BJ (cell line): Measurements from ENCODE around the gene STK16. TPM values are rescaled to one million over a fixed set of nuclear protein-coding genes. Genes with fewer than 3 reads are reported as not detected.

Experiments used
- CTCF ChIA-PET: fragments of 350-600 bp; formaldehyde crosslinking; extraction: SDS; loops from one replicate; lab custom pipeline; 2021; ENCODE audit warnings: antibody characterized with exemption, inconsistent platforms; lab: Yijun Ruan, JAX
- POLR2A ChIA-PET: fragments of 300-600 bp; sonication (Branson Sonifier 250); formaldehyde crosslinking; extraction: SDS; loops from one replicate; lab custom pipeline; 2021; ENCODE audit warnings: antibody characterized with exemption; lab: Charles Lee
- DNase-seq: peaks from one replicate; pipeline ENCODE4 v3.0.0-alpha.2; 2011; ENCODE audit warnings: low read depth
- H3K27me3 ChIP-seq: 2 replicates; pipeline ENCODE4 v1.6.0; 2011; ENCODE audit warnings: low read length; ENCODE audit not compliant: control insufficient read depth, insufficient read depth
- H3K36me3 ChIP-seq: 2 replicates; pipeline ENCODE4 v1.5.1; 2011; ENCODE audit warnings: low read length; ENCODE audit not compliant: control insufficient read depth, insufficient read depth
- H3K4me3 ChIP-seq: 2 replicates; pipeline ENCODE4 v1.5.1; 2011; ENCODE audit warnings: low read depth, mild to moderate bottlenecking, control low read depth, low read length
- polyA plus RNA-seq: library from polyadenylated mRNA; depleted of rRNA; stranded (reverse); fragments of >200 nt; gene quantifications from 2 replicates; pipeline ENCODE4 v1.2.3, GENCODE V29; 2011
- TF ChIP-seq, protein P1 (sequence below): IDR thresholded peaks from 2 replicates; pipeline ENCODE4 v1.5.1; 2011; ENCODE audit warnings: low read depth, mild to moderate bottlenecking, control low read depth, inconsistent platforms, low read length, moderate library complexity; ENCODE audit not compliant: insufficient read depth

Gene STK16
- polyA plus RNA-seq, 1 experiment: 64.2 TPM

DNA sequence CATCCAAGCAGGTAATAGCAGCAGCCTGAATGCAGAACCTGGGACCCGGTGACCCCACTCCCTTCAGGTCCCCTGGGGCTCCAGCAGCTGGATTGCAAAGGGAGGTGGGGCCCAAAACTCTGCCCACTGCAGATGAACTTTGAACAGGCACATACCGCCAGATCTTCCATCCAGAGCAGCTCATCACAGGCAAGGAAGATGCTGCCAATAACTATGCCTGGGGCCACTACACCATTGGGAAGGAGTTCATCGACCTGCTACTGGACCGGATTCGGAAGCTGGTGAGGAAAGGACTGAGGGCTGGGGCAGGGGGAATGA, 24.7 kb downstream of the STK16 start:
- TF ChIP-seq, protein P1, sequence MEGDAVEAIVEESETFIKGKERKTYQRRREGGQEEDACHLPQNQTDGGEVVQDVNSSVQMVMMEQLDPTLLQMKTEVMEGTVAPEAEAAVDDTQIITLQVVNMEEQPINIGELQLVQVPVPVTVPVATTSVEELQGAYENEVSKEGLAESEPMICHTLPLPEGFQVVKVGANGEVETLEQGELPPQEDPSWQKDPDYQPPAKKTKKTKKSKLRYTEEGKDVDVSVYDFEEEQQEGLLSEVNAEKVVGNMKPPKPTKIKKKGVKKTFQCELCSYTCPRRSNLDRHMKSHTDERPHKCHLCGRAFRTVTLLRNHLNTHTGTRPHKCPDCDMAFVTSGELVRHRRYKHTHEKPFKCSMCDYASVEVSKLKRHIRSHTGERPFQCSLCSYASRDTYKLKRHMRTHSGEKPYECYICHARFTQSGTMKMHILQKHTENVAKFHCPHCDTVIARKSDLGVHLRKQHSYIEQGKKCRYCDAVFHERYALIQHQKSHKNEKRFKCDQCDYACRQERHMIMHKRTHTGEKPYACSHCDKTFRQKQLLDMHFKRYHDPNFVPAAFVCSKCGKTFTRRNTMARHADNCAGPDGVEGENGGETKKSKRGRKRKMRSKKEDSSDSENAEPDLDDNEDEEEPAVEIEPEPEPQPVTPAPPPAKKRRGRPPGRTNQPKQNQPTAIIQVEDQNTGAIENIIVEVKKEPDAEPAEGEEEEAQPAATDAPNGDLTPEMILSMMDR: no peak
- DNase-seq: no peak
- CTCF ChIA-PET: interaction anchor here (2.0 kb wide), 1 partner anchor 8 kb away, joined by 11 read pairs; the partner anchor contains the start of gene DNAJB2
- Histone ChIP-seq H3K4me3 (no peak overlapping the region), H3K27me3 (peaks cover 1% of the 10 kb centered on the region), H3K36me3 (no peaks in the 10 kb centered on the region)
- POLR2A ChIA-PET: no interaction called here

DNA sequence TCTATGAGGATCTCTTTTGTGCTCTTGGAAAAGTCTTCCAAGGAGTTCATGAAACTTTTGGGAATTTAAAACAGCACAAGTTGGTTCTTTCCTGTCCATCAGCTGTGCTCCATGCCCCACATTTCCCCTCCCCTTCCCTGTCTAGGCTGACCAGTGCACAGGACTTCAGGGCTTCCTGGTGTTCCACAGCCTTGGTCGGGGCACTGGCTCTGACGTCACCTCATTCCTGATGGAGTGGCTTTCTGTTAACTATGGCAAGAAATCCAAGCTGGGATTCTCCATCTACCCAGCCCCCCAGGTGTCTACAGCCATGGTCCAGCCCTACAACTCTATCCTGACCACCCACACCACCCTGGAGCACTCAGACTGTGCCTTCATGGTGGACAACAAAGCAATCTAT, 25.7 kb downstream of the STK16 start:
- CTCF ChIA-PET: interaction anchor here (20.1 kb wide), 1 partner anchor 24 kb away, joined by 403 read pairs; no protein-coding TSS in a partner anchor
- no peak overlapping the region for H3K4me3 ChIP-seq
- H3K36me3 ChIP-seq: no peaks in the 10 kb centered on the region
- no peak for DNase-seq
- peaks cover 1% of the 10 kb centered on the region for H3K27me3 ChIP-seq
- POLR2A ChIA-PET: no interaction called here
- TF ChIP-seq, protein P1: no peak

DNA sequence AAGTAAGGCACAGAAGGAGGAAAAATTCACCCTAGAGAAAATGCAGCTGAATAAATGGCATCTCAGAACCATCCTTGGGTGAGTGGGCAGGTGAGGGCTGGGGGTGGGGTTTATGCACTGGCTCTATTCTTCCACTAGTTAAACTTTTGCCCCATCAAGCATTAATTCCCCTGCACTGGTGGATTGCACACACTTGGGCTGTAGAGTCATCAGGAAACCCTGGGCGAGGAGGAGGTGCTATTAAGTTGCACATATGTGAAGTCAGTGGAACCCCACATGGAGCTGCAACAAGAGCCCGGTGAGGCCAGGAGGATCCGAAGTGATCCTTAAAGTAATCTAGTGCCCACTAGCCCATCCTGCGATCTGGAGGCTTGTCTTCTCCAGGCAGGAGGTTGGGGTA, 27.1 kb downstream of the STK16 start:
- CTCF ChIA-PET: interaction anchor here (20.1 kb wide), 1 partner anchor 23 kb away, joined by 403 read pairs; no protein-coding TSS in a partner anchor
- POLR2A ChIA-PET: no interaction called here
- Histone ChIP-seq H3K4me3 (no peak overlapping the region), H3K27me3 (no peaks in the 10 kb centered on the region; the same call in 1 of the 2 replicates), H3K36me3 (no peaks in the 10 kb centered on the region)
- TF ChIP-seq, protein P1: no peak
- DNase-seq: no peak

DNA sequence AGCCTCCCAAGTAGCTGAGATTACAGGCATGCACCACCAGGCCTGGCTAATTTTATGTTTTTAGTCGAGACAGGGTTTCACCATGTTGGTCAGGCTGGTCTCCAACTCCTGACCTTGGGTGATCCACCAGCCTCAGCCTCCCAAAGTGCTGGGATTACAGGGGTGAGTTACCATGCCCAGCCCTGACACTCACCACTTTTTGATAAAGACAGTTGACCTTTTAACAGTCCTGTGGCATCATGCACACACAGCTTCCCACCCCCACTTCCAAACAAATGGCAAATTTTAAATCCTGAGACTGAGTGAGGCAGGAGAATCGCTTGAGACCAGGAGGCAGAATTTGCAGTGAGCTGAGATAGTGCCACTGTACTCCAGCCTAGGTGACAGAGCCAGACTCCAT, 27.7 kb downstream of the STK16 start:
- TF ChIP-seq, protein P1: no peak
- POLR2A ChIA-PET: no interaction called here
- CTCF ChIA-PET: interaction anchor here (20.1 kb wide), 1 partner anchor 22 kb away, joined by 403 read pairs; no protein-coding TSS in a partner anchor
- Histone ChIP-seq H3K36me3 (no peaks in the 10 kb centered on the region), H3K4me3 (no peak overlapping the region), H3K27me3 (no peaks in the 10 kb centered on the region; the same call in 1 of the 2 replicates)
- DNase-seq: no peak

DNA sequence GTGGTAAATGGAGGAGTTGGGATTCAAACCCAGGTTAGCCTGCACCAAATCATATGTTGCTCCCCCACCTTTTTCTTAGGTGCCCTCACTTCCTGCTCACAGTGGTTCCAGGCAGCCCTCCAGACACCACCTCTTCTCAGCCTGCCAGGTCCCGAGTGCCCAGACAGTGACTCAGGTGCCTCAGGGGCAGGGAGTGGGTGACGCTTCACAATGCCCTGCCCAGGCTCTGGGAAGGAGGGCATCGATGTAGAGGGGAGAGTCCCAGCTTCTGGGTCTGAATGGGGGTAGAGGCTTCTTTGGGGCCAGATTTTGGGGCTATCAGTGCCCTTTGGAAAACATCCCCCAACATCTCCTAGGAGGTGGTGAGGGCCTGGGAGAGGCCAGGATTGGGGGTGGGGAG, 28.7 kb downstream of the STK16 start:
- Histone ChIP-seq H3K36me3 (no peaks in the 10 kb centered on the region), H3K4me3 (no peak overlapping the region), H3K27me3 (no peaks in the 10 kb centered on the region; the same call in 1 of the 2 replicates)
- TF ChIP-seq, protein P1: no peak
- POLR2A ChIA-PET: no interaction called here
- DNase-seq: no peak
- CTCF ChIA-PET: interaction anchor here (1.0 to 20.1 kb wide), 4 partner anchors 21 to 119 kb away, joined by 3 to 403 read pairs (median 4); partner anchors contain the start of genes GLB1L and STK16
